Gastrocnemius medialis (tissue), 4 donors: Measurements from ENCODE around the gene GALNT10.

ENCODE experiments used
- POLR2A ChIP-seq, 2 donors: fragments of 450-650 bp; IDR thresholded peaks; one replicate each; pipeline ENCODE4 v1.6.1; 2017; ENCODE audit warnings: antibody characterized with exemption in 2 of 2, mild to moderate bottlenecking in 2 of 2, moderate library complexity in 2 of 2
- TF ChIP-seq, protein P1 (sequence below), 5 experiments: fragments of 450-650 bp in 3 of 5; fragments of 200-600 bp in 2 of 5; sonication (generic) in 2 of 5; IDR thresholded peaks in 4 of 5; conservative IDR thresholded peaks in 1 of 5; 1 replicate in 4 of 5; 2 replicates in 1 of 5; pipeline ENCODE4 v1.5.1; 2016 to 2019; ENCODE audit warnings: antibody characterized with exemption in 5 of 5, mild to moderate bottlenecking in 3 of 5, moderate library complexity in 3 of 5

DNA sequence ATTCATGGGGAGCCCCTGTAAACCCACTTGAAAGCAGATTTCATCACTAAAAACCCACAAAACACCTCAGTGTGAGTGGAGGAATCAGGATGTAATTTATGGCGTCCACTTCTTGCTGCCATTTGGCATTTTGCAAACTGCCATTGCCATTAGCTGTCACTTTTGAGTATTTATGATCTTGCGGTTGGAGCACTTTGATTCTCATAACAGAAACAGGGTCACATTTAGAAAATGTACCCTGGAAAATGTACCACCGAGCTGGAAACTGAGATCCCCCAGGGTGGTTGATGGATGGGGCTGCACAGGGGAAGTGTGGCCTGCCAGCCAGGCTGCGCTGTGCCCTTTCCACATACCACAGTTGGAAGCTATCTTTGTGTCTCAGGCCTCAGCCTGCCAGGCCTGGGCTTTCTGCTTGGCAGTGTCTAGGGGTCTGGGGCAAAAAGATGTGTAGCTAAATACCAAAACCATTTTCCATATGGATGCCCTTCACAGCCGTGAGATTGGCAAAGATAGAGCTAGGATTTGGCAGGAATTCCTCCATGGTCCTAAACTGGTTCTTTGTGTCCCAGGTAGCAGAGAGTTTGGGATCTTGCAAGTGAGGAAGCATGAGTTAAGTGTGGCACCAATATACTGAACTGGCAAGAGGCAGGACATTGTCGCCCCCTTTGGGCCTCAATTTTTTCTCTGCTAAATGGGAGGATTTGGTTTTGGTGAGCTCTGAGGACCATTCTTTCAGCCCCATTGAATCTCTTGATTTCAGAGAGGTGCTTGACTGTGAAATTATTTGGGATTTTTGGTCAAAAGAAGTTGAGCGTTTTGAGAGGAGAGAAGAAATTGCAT lies 46.2 kb downstream of the GALNT10 start:
- TF ChIP-seq, protein P1, sequence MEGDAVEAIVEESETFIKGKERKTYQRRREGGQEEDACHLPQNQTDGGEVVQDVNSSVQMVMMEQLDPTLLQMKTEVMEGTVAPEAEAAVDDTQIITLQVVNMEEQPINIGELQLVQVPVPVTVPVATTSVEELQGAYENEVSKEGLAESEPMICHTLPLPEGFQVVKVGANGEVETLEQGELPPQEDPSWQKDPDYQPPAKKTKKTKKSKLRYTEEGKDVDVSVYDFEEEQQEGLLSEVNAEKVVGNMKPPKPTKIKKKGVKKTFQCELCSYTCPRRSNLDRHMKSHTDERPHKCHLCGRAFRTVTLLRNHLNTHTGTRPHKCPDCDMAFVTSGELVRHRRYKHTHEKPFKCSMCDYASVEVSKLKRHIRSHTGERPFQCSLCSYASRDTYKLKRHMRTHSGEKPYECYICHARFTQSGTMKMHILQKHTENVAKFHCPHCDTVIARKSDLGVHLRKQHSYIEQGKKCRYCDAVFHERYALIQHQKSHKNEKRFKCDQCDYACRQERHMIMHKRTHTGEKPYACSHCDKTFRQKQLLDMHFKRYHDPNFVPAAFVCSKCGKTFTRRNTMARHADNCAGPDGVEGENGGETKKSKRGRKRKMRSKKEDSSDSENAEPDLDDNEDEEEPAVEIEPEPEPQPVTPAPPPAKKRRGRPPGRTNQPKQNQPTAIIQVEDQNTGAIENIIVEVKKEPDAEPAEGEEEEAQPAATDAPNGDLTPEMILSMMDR (IDR thresholded peaks at IDR 0.05 in 4 of 5, conservative IDR thresholded peaks at IDR 0.05 in 1 of 5) = no peak
- TF ChIP-seq POLR2A (IDR thresholded peaks at IDR 0.05) = no peak
